ENCODE results near the gene SMIM26. TPM values are rescaled to one million over a fixed set of nuclear protein-coding genes. Genes with fewer than 3 reads are reported as not detected.

The SMIM26 gene
- total and polyA plus RNA-seq, 2 of the 13 experiments (the other 11 are each of a cell fraction or from before 2014, with no cell fraction given): 214 to 249 TPM

DNA sequence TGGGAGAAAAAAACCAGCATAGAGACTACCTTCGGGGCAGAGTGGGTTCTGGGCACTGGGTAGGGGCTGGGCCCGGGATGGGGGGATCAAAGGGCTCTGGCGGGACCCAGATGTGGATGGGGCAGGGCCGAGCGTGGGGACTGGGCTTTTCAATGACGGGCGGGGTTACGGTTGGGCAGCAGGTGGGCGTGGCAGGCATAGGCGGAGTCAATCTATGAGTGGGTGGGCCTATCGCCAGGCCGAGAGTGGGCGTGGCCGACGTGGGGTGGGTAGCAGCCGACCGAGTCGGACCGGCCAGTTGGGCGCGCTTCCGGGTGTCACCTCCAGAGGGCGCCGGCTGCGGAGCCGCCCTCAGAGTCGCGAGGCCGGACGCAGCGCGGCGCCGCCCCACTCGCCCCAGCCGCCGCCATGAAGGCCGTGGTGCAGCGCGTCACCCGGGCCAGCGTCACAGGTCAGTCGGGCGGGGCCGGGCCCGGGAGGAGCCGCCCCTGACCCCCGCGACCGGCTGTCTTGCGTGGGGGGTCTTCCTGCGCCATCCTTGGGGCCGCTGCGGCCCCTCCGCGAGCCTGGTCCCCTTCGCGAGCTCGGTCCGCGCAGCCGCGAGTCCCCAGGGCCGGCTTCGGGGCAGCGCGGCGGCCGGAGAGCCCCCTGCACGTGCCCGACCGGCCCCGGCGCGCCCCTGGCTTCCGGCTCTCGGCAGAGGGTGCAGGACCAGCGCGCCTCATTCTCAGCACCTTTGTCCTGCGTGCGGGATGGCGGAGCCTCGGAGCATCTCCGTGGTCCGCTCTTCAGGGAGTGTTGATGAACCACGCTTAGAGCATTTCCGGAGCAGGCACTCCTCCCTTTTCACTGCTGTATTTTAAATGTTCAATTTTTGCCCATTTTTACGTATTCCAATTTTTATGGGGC is 20.7 kb downstream of the SMIM26 start, which contains the start of gene DTD1 (continued):
- TF ChIP-seq ARID5B (CRISPR knock-in tag; IDR thresholded peaks at IDR 0.05): peak; percentile 41
- peak; percentile 83 for TF ChIP-seq ZSCAN5A (CRISPR knock-in tag; IDR thresholded peaks at IDR 0.05; ENCODE audit: borderline replicate concordance)
- TF ChIP-seq AKAP8 (CRISPR knock-in tag; IDR thresholded peaks at IDR 0.05): no peak; the same call in 1 of the 2 replicates
- no peak for TF ChIP-seq MAFG (CRISPR knock-in tag; IDR thresholded peaks at IDR 0.05)
- peak; percentile 76; the same call in 1 of the 2 replicates for TF ChIP-seq KDM2A (CRISPR knock-in tag; IDR thresholded peaks at IDR 0.05; ENCODE audit: borderline replicate concordance, low read depth)
- peak; percentile 97; the same call in 1 of the 2 replicates for TF ChIP-seq ZNF547 (CRISPR knock-in tag; IDR thresholded peaks at IDR 0.05)
- peak; percentile 69; the same call in 1 of the 2 replicates for TF ChIP-seq ZNF777 (CRISPR knock-in tag; IDR thresholded peaks at IDR 0.05)
- TF ChIP-seq ZNF510 (CRISPR knock-in tag; IDR thresholded peaks at IDR 0.05; ENCODE audit: low read depth): no peak
- peak; percentile 97 for TF ChIP-seq POGK (CRISPR knock-in tag; conservative IDR thresholded peaks at IDR 0.05)
- no peak for TF ChIP-seq ZNF30 (CRISPR knock-in tag; IDR thresholded peaks at IDR 0.05)
- peak; percentile 65; the same call in 1 of the 2 replicates for TF ChIP-seq BRCA1 (CRISPR knock-in tag; IDR thresholded peaks at IDR 0.05)
- TF ChIP-seq ZBTB10 (CRISPR knock-in tag; IDR thresholded peaks at IDR 0.05; ENCODE audit: borderline replicate concordance): peak; percentile 91
- no peak for TF ChIP-seq MLX (CRISPR knock-in tag; IDR thresholded peaks at IDR 0.05)
- TF ChIP-seq ZNF703 (CRISPR knock-in tag; IDR thresholded peaks at IDR 0.05; ENCODE audit: borderline replicate concordance): 0 out of 2 replicates have a peak, but pooled peaks have one; percentile 57
- TF ChIP-seq CREB1 (IDR thresholded peaks at IDR 0.05): peak; percentile 56
- TF ChIP-seq CREB1 (CRISPR knock-in tag; IDR thresholded peaks at IDR 0.05): no peak
- peak; percentile 50; the same call in 1 of the 2 replicates for TF ChIP-seq FOXK1 (CRISPR knock-in tag; IDR thresholded peaks at IDR 0.05; ENCODE audit: borderline replicate concordance, low read depth)
- no peak for TF ChIP-seq SMC3 (IDR thresholded peaks at IDR 0.05; ENCODE audit: low read length)

Measured in HepG2 (cell line).